ENCODE data around the gene ZYG11B.

The ZYG11B gene

DNA sequence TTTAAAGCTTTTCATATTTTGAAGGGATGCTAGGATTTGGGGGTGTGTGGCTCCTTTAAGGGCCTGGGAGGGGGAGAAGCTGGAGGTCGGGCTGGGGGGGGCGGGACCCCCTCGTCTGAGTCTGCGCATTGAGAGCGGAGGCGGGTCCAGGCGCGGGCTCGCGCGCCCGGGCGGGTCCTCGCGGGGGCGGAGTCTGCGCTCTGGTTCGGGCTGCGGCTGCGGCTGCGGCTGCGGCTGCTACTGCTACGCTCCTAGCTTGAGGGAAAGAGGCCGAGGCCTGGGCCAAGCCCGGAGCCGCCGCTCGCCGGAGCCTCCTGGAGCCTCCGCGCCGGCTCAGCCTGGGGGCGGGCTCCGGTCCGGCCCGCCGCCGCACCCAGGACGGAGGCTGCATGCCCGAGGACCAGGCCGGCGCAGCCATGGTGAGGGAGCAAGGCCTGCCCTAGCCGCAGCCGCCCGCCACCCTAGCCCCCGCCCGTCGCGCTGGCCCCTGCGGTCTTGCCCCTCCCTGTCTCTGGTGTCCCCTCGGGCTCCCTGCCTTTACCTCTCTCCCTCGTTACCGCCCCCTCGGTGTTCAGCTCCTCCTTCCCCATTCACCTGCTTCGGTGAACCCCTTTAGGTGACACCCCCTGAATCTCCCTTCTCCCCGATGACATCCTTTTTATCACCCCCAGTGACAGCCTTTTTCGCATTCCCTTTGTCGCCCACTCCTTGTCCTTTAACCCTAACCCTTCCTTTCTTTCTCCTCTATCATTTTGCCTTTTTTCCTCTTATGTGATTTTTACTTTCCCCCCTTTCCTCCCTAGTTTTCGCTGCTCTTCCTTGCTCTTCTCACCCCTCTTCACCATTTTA lies at the start of gene ZYG11B:
TSS of gene ZYG11B (plus strand) at position 189 of the 849 bp plus-strand sequence. CDS start at position 390, 201 bp downstream.
- peak within 1 kb of the TSS; percentile 79 for H3K4me3 ChIP-seq (ENCODE audit: low read length)
- DNase-seq (ENCODE audit: low read depth), result peak; percentile 86
- TF ChIP-seq, protein P1, sequence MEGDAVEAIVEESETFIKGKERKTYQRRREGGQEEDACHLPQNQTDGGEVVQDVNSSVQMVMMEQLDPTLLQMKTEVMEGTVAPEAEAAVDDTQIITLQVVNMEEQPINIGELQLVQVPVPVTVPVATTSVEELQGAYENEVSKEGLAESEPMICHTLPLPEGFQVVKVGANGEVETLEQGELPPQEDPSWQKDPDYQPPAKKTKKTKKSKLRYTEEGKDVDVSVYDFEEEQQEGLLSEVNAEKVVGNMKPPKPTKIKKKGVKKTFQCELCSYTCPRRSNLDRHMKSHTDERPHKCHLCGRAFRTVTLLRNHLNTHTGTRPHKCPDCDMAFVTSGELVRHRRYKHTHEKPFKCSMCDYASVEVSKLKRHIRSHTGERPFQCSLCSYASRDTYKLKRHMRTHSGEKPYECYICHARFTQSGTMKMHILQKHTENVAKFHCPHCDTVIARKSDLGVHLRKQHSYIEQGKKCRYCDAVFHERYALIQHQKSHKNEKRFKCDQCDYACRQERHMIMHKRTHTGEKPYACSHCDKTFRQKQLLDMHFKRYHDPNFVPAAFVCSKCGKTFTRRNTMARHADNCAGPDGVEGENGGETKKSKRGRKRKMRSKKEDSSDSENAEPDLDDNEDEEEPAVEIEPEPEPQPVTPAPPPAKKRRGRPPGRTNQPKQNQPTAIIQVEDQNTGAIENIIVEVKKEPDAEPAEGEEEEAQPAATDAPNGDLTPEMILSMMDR (IDR thresholded peaks at IDR 0.05; ENCODE audit: insufficient read depth, low read depth, low read length, missing control alignments), result no peak

- no peak for DNase-seq (ENCODE audit: low read depth)
- TF ChIP-seq, protein P1 (IDR thresholded peaks at IDR 0.05; ENCODE audit: insufficient read depth, low read depth, low read length, missing control alignments), result no peak
- H3K4me3 ChIP-seq (ENCODE audit: low read length), result no peak overlapping the region
These were observed 49.0 kb upstream of the ZYG11B start for GRCh38 chr1:52677076-52677806.

GRCh38 chr1:52679048-52679447 lies 47.2 kb upstream of the ZYG11B start:
- TF ChIP-seq, protein P1 (IDR thresholded peaks at IDR 0.05; ENCODE audit: insufficient read depth, low read depth, low read length, missing control alignments), result no peak
- H3K4me3 ChIP-seq (ENCODE audit: low read length), result no peak overlapping the region
- DNase-seq (ENCODE audit: low read depth), result no peak

DNA sequence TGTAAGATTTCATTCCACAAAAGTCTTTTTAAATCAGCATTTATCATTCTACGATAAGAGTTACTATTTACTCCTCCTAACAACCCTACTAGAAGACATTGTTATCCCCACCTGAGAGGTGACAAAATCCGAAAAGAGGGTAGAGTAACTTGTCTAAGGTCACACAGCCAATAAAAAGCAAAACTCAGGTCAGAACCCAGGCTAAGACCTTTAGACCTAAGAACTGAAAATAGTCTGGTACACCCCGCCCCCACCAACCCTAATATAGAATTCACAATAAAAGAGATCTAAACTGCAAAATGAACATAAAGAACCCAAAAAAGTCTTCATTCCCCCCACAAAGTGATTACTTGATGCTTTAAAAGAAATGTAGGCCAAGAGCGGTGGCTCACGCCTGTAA lies 46.8 kb upstream of the ZYG11B start:
- no peak overlapping the region for H3K4me3 ChIP-seq (ENCODE audit: low read length)
- no peak for DNase-seq (ENCODE audit: low read depth)
- TF ChIP-seq, protein P1 (IDR thresholded peaks at IDR 0.05; ENCODE audit: insufficient read depth, low read depth, low read length, missing control alignments), result no peak

- no peak overlapping the region for H3K4me3 ChIP-seq (ENCODE audit: low read length)
- TF ChIP-seq, protein P1 (IDR thresholded peaks at IDR 0.05; ENCODE audit: insufficient read depth, low read depth, low read length, missing control alignments), result no peak
- no peak for DNase-seq (ENCODE audit: low read depth)
These were observed 45.9 kb upstream of the ZYG11B start for GRCh38 chr1:52680353-52680752.

GRCh38 chr1:52681136-52681535 lies 45.1 kb upstream of the ZYG11B start:
- TF ChIP-seq, protein P1 (IDR thresholded peaks at IDR 0.05; ENCODE audit: insufficient read depth, low read depth, low read length, missing control alignments), result no peak
- H3K4me3 ChIP-seq (ENCODE audit: low read length), result no peak overlapping the region
- no peak for DNase-seq (ENCODE audit: low read depth)

All from epithelial cell of esophagus (primary cell).